Measurements from ENCODE around the gene SUPT5H. TPM values are rescaled to one million over a fixed set of nuclear protein-coding genes. Genes with fewer than 3 reads are reported as not detected.

The SUPT5H gene
- total and polyA plus RNA-seq, 10 of the 15 experiments (the other 5 are each of a cell fraction or from before 2014, with no cell fraction given): 27.2 to 194 (median 83.6) TPM

GRCh38 chr19:39470724-39471339 lies 25.4 kb downstream of the SUPT5H start:
- ATAC-seq: no peak
- no peak overlapping the region for H2AFZ ChIP-seq (ENCODE audit: control insufficient read depth, low read depth, low read length)
- RAD21 ChIA-PET (ENCODE audit: unreplicated experiment): no interaction called here
- no peaks in the 10 kb centered on the region for H3K4me1 ChIP-seq (ENCODE audit: control insufficient read depth, insufficient read depth, low read length)
- H3K36me3 ChIP-seq (ENCODE audit: control insufficient read depth in 2 of 2, insufficient read depth in 2 of 2, low read length in 1 of 2): peaks cover 48 to 74% of the 10 kb centered on the region in 2 experiments
- H3K4me3 ChIP-seq: no peak overlapping the region
- H3K4me2 ChIP-seq (ENCODE audit: control insufficient read depth, insufficient read depth): no peak overlapping the region
- H3K79me2 ChIP-seq (ENCODE audit: control insufficient read depth, insufficient read depth, low read length): no peaks in the 10 kb centered on the region
- POLR2A ChIA-PET: no interaction called here
- no peaks in the 10 kb centered on the region for H3K27me3 ChIP-seq (replicated peaks in 1 of 2; ENCODE audit: control insufficient read depth in 2 of 2, insufficient read depth in 2 of 2, low read length in 1 of 2)
- WGBS (ENCODE audit: insufficient coverage, insufficient replicate concordance, low lambda C conversion rate, missing lambda C conversion rate): 83% methylated on average over 7 of the region's 7 CpGs
- H3K9ac ChIP-seq (ENCODE audit: control insufficient read depth, insufficient read depth, low read length): no peak overlapping the region
- BruUV-seq (replicated peaks): no TSS peak
- FAIRE-seq: no peak
- DNase-seq (ENCODE audit: low read depth, low spot score): no peak
- H4K20me1 ChIP-seq (ENCODE audit: control insufficient read depth, insufficient read depth): no peaks in the 10 kb centered on the region
- no peaks in the 10 kb centered on the region for H3K9me3 ChIP-seq (replicated peaks; ENCODE audit: control insufficient read depth, insufficient read depth, low read length)
- SMC1A ChIA-PET (ENCODE audit: uncharacterized antibody, unreplicated experiment): no interaction called here
- CTCF ChIA-PET: interaction anchor here (1.1 kb wide), 1 partner anchor 65 kb away, joined by 3 read pairs; no protein-coding TSS in a partner anchor
- intact Hi-C loops (cut with micrococcal nuclease; ENCODE audit: unreplicated experiment): no loop called here
- no peak overlapping the region for H3K27ac ChIP-seq (ENCODE audit: control insufficient read depth, insufficient read depth)
- in situ Hi-C loops (cut with MboI): no loop called here
- TF ChIP-seq SREBF2 (IDR thresholded peaks at IDR 0.05; ENCODE audit: low read length): no peak
- TF ChIP-seq SP1 (IDR thresholded peaks at IDR 0.05; ENCODE audit: low read depth, low read length): no peak
- no peak for TF ChIP-seq KLF5 (IDR thresholded peaks at IDR 0.05; ENCODE audit: partially characterized antibody)
- no peak for TF ChIP-seq CHD4 (IDR thresholded peaks at IDR 0.05)
- TF ChIP-seq SIX5 (IDR thresholded peaks at IDR 0.05; ENCODE audit: low read depth, low read length, severe bottlenecking): no peak
- TF ChIP-seq ZNF592 (IDR thresholded peaks at IDR 0.05): no peak
- TF ChIP-seq USF2 (IDR thresholded peaks at IDR 0.05; ENCODE audit: borderline replicate concordance, low read depth, low read length): no peak
- no peak for TF ChIP-seq REST (IDR thresholded peaks at IDR 0.05; ENCODE audit: low read depth, low read length)
- TF ChIP-seq CREM (IDR thresholded peaks at IDR 0.05; ENCODE audit: low read depth): no peak
- TF ChIP-seq CBX5 (IDR thresholded peaks at IDR 0.05; ENCODE audit: low read depth): no peak
- TF ChIP-seq ATF2 (IDR thresholded peaks at IDR 0.05; ENCODE audit: low read length): no peak
- no peak for TF ChIP-seq EZH2 (IDR thresholded peaks at IDR 0.05; ENCODE audit: borderline replicate concordance, control insufficient read depth, low read depth, low read length)

All from GM12878 (cell line).